ENCODE data around the gene ZNF341. TPM values are rescaled to one million over a fixed set of nuclear protein-coding genes. Genes with fewer than 3 reads are reported as not detected.

Gene ZNF341
- total and polyA plus RNA-seq, 9 of the 15 experiments (the other 6 are each of a cell fraction or from before 2014, with no cell fraction given) = 0.08 to 2.6 (median 1.0) TPM

GRCh38 chr20:33789858-33790182 lies 58.0 kb downstream of the ZNF341 start (continued):
- TF ChIP-seq PBX2 (CRISPR knock-in tag; IDR thresholded peaks at IDR 0.05; ENCODE audit: low read depth) = no peak
- no peak for TF ChIP-seq PBX2 (tag; conservative IDR thresholded peaks at IDR 0.05; ENCODE audit: low read depth)
- TF ChIP-seq PRDM10 (IDR thresholded peaks at IDR 0.05; ENCODE audit: partially characterized antibody) = no peak
- TF ChIP-seq PHF20 (IDR thresholded peaks at IDR 0.05; ENCODE audit: partially characterized antibody) = no peak
- no peak for TF ChIP-seq STAT6 (CRISPR knock-in tag; IDR thresholded peaks at IDR 0.05)

Measured in K562 (cell line).